ENCODE results near the gene IGF1R. TPM values are rescaled to one million over a fixed set of nuclear protein-coding genes. Genes with fewer than 3 reads are reported as not detected.

The IGF1R gene
- total and polyA plus RNA-seq, 2 donors (not counting 3 experiments of a cell fraction or from before 2014, with no cell fraction given) = 16.1 to 59.1 TPM

DNA sequence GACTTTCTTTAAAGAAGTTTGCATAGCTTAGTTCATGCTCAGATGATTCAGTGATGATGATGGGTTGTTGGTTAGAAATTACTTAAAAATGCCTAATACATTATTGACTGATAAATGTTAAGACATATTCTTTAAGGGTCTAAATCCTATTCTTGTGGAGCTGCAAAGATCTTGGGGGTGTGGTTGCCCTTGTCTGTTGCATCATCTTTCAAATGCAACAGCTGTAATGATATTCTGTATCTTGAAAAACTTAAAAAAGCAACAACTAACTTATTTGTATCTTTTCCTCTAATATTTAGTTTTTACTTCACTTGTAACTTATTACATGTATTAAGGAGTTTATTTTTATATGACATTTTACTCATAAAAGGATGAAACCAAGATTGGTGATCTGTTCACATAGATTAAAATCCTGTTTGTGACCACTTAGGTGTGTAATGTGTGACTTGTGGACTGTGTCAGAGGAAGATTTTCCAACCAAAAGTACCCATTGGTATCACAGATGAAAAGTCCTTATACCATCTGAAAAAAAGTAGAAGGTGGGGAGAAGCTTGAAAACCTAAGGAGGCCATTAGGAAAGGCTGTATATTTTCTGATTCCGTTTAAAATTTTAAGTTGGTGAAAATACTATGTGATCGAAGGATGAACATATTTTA is 142.8 kb downstream of the IGF1R start:
- ChIA-PET POLR2A (no interaction called here), CTCF (interaction anchor here (0.6 to 2.6 kb wide), 8 partner anchors 9 to 58 kb away, joined by 3 to 6 read pairs (median 4); no protein-coding TSS in a partner anchor)
- no peaks in the 10 kb centered on the region for H3K27me3 ChIP-seq (ENCODE audit: control insufficient read depth in 2 of 2, insufficient read depth in 2 of 2, low read length in 2 of 2)
- no peak overlapping the region for H3K27ac ChIP-seq (ENCODE audit: insufficient read depth, low read depth, low read length)
- H3K79me2 ChIP-seq (ENCODE audit: control insufficient read depth, insufficient read depth, low read length) = peaks cover 2% of the 10 kb centered on the region
- H3K4me3 ChIP-seq (replicated peaks in 1 of 3; ENCODE audit: insufficient read depth in 1 of 3, low read depth in 1 of 3, low read length in 3 of 3) = no peak overlapping the region
- H3K9me3 ChIP-seq (replicated peaks; ENCODE audit: control insufficient read depth, insufficient read depth, low read length) = no peaks in the 10 kb centered on the region
- dilution Hi-C loops (cut with MboI; ENCODE audit: extremely low pct_ligation_motif_present, low sequenced_read_pairs) = no loop called here
- peaks cover 5% of the 10 kb centered on the region for H4K20me1 ChIP-seq (replicated peaks; ENCODE audit: control insufficient read depth, extremely low read depth, insufficient read depth, low read length)
- DNase-seq (ENCODE audit: low read depth, low spot score) (no peak), FAIRE-seq (no peak)
- no peak overlapping the region for H3K9ac ChIP-seq (replicated peaks; ENCODE audit: extremely low read depth, insufficient read depth, low read length)
- intact Hi-C loops (cut with micrococcal nuclease) = no loop called here
- no peak for TF ChIP-seq POLR2AphosphoS5 (IDR thresholded peaks at IDR 0.05; ENCODE audit: insufficient read depth, low read depth, low read length)
- TF ChIP-seq GATA2 (IDR thresholded peaks at IDR 0.05; ENCODE audit: insufficient read depth, insufficient read length, low read depth, low read length) = no peak
- no peak for TF ChIP-seq POLR2A (IDR thresholded peaks at IDR 0.05; ENCODE audit: low read depth, low read length)
- TF ChIP-seq, protein P1, sequence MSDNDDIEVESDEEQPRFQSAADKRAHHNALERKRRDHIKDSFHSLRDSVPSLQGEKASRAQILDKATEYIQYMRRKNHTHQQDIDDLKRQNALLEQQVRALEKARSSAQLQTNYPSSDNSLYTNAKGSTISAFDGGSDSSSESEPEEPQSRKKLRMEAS (IDR thresholded peaks at IDR 0.05; ENCODE audit: insufficient read depth, insufficient read length) = no peak
- TF ChIP-seq JUN (IDR thresholded peaks at IDR 0.05; ENCODE audit: borderline replicate concordance, insufficient read depth, insufficient read length, low read depth) = no peak
- TF ChIP-seq, protein P2, sequence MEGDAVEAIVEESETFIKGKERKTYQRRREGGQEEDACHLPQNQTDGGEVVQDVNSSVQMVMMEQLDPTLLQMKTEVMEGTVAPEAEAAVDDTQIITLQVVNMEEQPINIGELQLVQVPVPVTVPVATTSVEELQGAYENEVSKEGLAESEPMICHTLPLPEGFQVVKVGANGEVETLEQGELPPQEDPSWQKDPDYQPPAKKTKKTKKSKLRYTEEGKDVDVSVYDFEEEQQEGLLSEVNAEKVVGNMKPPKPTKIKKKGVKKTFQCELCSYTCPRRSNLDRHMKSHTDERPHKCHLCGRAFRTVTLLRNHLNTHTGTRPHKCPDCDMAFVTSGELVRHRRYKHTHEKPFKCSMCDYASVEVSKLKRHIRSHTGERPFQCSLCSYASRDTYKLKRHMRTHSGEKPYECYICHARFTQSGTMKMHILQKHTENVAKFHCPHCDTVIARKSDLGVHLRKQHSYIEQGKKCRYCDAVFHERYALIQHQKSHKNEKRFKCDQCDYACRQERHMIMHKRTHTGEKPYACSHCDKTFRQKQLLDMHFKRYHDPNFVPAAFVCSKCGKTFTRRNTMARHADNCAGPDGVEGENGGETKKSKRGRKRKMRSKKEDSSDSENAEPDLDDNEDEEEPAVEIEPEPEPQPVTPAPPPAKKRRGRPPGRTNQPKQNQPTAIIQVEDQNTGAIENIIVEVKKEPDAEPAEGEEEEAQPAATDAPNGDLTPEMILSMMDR (IDR thresholded peaks at IDR 0.05; ENCODE audit: extremely low read depth in 1 of 2, insufficient read depth in 1 of 2, low read depth in 1 of 2, low read length in 2 of 2) = no peak
- no peak for TF ChIP-seq EZH2 (IDR thresholded peaks at IDR 0.05; ENCODE audit: borderline replicate concordance, low read depth, low read length, severe bottlenecking)
- no peak for TF ChIP-seq FOS (IDR thresholded peaks at IDR 0.05; ENCODE audit: borderline replicate concordance, insufficient read depth, low read length)
- no peak for TF ChIP-seq MYC (IDR thresholded peaks at IDR 0.05; ENCODE audit: low read depth, low read length)
- no TSS peak for BruUV-seq (replicated peaks)
- H3K4me2 ChIP-seq (ENCODE audit: insufficient read depth, low read length) = no peak overlapping the region
- no peaks in the 10 kb centered on the region for H3K9me1 ChIP-seq (replicated peaks; ENCODE audit: control insufficient read depth, extremely low read depth, insufficient read depth, low read length)
- H3K36me3 ChIP-seq (ENCODE audit: control insufficient read depth in 2 of 2, extremely low read depth in 1 of 2, insufficient read depth in 2 of 2, low read length in 2 of 2) = no peaks in the 10 kb centered on the region
- H2AFZ ChIP-seq (ENCODE audit: low read depth, low read length) = no peak overlapping the region
- peaks cover 3% of the 10 kb centered on the region for H3K4me1 ChIP-seq (ENCODE audit: control insufficient read depth, extremely low read depth, insufficient read depth, low read length)
